NB4 (cell line): Measurements from ENCODE around the gene FAM47C.
"Not testable (repeated sequence)": the region's sequence is repeated elsewhere in the genome, so short reads cannot be mapped to it uniquely, and the experiment has no call there.

ENCODE experiments used
- DNase-seq: peaks from one replicate; pipeline ENCODE4 v3.0.0; 2010; ENCODE audit warnings: low read depth
- H3K4me3 ChIP-seq: one replicate; pipeline ENCODE4 v1.5.1; 2011; ENCODE audit warnings: mild to moderate bottlenecking, low read depth, low read length, moderate library complexity
- CTCF ChIP-seq: IDR thresholded peaks from one replicate; pipeline ENCODE4 v1.5.1; 2012; ENCODE audit warnings: low read depth, low read length
- MYC ChIP-seq: IDR thresholded peaks from 2 replicates; pipeline ENCODE4 v1.6.1; 2011; ENCODE audit warnings: low read depth, low read length
- POLR2A ChIP-seq: IDR thresholded peaks from 2 replicates; pipeline ENCODE4 v1.6.1; 2011; ENCODE audit warnings: mild to moderate bottlenecking; ENCODE audit not compliant: insufficient read length; ENCODE audit errors: extremely low read depth
- TF ChIP-seq, protein P1 (sequence below): IDR thresholded peaks from 2 replicates; pipeline ENCODE4 v1.6.1; 2011; ENCODE audit warnings: low read depth, low read length

Gene FAM47C

DNA sequence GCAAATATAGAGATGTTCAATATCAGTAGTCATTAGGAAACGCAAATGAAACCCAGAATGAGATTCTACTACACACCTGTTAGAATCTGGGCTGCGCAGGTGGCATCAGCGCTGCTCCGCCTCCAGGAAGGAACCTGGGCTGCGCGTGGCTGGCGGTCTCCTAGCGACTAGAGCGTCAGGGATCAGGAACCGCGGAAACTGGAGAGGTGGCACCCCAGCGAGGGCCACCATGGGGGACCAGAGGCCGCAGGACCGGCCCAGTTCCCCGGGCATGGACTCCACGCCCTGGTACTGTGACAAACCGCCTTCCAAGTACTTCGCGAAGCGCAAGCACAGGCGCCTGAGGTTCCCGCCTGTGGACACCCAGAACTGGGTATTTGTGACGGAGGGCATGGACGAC is at the start of gene FAM47C:
Gene FAM47C (plus strand): TSS at position 185 of the 400 bp plus-strand sequence. CDS start 45 bp downstream, at position 230.
- H3K4me3 ChIP-seq: not testable (repeated sequence)

DNA sequence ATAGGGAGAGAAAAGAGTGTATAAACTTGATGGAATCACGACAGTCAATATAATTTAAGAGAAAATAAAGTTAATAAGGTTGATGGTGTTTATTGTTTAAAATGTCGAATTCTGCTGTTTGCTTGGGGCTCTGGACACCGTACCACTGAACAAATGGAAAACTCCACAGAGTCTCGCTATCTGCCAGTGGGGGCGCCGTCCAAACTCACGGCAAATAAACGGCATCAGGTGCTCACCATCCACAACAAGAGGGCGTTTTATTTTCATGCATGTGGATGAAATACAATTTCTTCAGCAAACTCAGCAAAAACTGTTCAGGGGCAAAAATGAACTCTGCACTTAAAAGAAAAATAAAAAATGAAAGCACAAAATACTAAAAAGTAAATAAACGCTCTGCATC is 46.6 kb upstream of the FAM47C start:
- no peak for DNase-seq
- no peak for TF ChIP-seq CTCF

More for the DNA sequence above, at the start of gene FAM47C:
- not testable (repeated sequence) for DNase-seq

GRCh38 chrX:36963069-36963808 is 44.9 kb upstream of the FAM47C start:
- no peak for TF ChIP-seq CTCF
- DNase-seq: no peak
- H3K4me3 ChIP-seq: no peak overlapping the region

More for the DNA sequence above, 46.6 kb upstream of the FAM47C start:
- no peak overlapping the region for H3K4me3 ChIP-seq

DNA sequence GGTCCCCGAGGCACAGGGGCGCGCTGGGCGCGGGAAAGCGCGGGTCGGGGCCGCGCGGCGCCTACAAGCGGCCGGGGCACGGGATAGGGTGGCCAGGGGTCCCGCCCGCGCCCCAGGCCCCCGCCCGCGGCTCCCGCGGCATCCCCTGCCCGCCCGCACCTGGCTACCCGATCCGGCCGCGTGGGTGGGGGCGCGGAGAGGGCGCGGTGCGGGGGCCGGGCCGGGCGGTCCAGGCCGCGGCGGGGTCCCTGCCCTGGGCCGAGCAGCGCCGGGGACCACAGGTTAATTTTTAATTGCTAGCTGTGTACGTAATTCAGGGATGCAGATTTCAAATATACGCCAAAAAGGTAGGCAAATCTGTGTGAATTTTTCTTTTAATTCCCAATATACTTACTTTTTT is 44.3 kb upstream of the FAM47C start:
- no peak for DNase-seq
- TF ChIP-seq CTCF (no peak), MYC (no peak), POLR2A (no peak)
- TF ChIP-seq, protein P1, sequence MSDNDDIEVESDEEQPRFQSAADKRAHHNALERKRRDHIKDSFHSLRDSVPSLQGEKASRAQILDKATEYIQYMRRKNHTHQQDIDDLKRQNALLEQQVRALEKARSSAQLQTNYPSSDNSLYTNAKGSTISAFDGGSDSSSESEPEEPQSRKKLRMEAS: no peak
- no peak overlapping the region for H3K4me3 ChIP-seq

- TF ChIP-seq MYC (no peak), POLR2A (no peak), CTCF (no peak)
- TF ChIP-seq, protein P1: no peak
- DNase-seq: no peak
- H3K4me3 ChIP-seq: no peak overlapping the region
These were observed 34.6 kb upstream of the FAM47C start for GRCh38 chrX:36973575-36973974.

GRCh38 chrX:36974911-36975310 is 33.3 kb upstream of the FAM47C start:
- H3K4me3 ChIP-seq: no peak overlapping the region
- TF ChIP-seq, protein P1: no peak
- no peak for TF ChIP-seq MYC
- DNase-seq: no peak

DNA sequence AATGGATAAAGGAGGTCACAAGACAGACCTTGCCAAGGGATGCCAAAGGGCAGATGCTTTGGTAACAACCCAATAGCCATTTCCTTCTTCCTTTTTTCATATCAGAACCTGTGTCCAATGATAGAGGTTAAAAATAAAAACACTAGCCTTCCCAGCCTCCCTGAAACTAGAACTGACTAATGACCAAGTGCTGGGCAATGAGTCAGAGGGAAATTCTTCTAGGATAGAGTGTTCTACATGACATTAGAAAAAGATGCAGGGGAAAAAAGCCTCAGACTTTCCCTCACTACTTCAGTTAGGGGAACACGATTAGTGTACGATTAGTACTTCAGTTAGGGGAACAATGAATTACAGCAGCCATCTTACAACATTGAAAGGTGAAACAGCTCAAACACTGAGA is 29.3 kb upstream of the FAM47C start:
- H3K4me3 ChIP-seq: no peak overlapping the region
- no peak for DNase-seq
- TF ChIP-seq CTCF (no peak), POLR2A (no peak), MYC (no peak)
- TF ChIP-seq, protein P1: no peak
